ENCODE measurements around the gene ERMARD. TPM values are rescaled to one million over a fixed set of nuclear protein-coding genes. Genes with fewer than 3 reads are reported as not detected.

The ERMARD gene
- total RNA-seq, 1 donor from 2014 or later: 24.8 TPM

GRCh38 chr6:169794317-169795055 lies 43.1 kb downstream of the ERMARD start:
- no peak for TF ChIP-seq CTCF (IDR thresholded peaks at IDR 0.05; ENCODE audit: unreplicated experiment)
- H3K36me3 Mint-ChIP-seq (ENCODE audit: low read depth, unreplicated experiment): no peaks in the 10 kb centered on the region
- no peak overlapping the region for H3K27ac Mint-ChIP-seq (ENCODE audit: unreplicated experiment)
- H3K4me3 Mint-ChIP-seq (ENCODE audit: unreplicated experiment): no peak overlapping the region
- no peak for DNase-seq (ENCODE audit: low spot score)
- H3K4me1 Mint-ChIP-seq (ENCODE audit: unreplicated experiment): no peaks in the 10 kb centered on the region
- H3K27me3 Mint-ChIP-seq (ENCODE audit: unreplicated experiment): peaks cover 1% of the 10 kb centered on the region
- no peaks in the 10 kb centered on the region for H3K9me3 Mint-ChIP-seq (ENCODE audit: unreplicated experiment)

GRCh38 chr6:169795196-169795595 lies 43.8 kb downstream of the ERMARD start:
- Mint-ChIP-seq H3K4me1 (ENCODE audit: unreplicated experiment) (no peaks in the 10 kb centered on the region), H3K27ac (ENCODE audit: unreplicated experiment) (no peak overlapping the region), H3K9me3 (ENCODE audit: unreplicated experiment) (no peaks in the 10 kb centered on the region), H3K36me3 (ENCODE audit: low read depth, unreplicated experiment) (no peaks in the 10 kb centered on the region), H3K27me3 (ENCODE audit: unreplicated experiment) (peaks cover 1% of the 10 kb centered on the region), H3K4me3 (ENCODE audit: unreplicated experiment) (no peak overlapping the region)
- no peak for DNase-seq (ENCODE audit: low spot score)
- no peak for TF ChIP-seq CTCF (IDR thresholded peaks at IDR 0.05; ENCODE audit: unreplicated experiment)

- Mint-ChIP-seq H3K4me1 (ENCODE audit: unreplicated experiment) (no peaks in the 10 kb centered on the region), H3K36me3 (ENCODE audit: low read depth, unreplicated experiment) (no peaks in the 10 kb centered on the region), H3K4me3 (ENCODE audit: unreplicated experiment) (no peak overlapping the region), H3K27me3 (ENCODE audit: unreplicated experiment) (peaks cover 1% of the 10 kb centered on the region), H3K27ac (ENCODE audit: unreplicated experiment) (no peak overlapping the region), H3K9me3 (ENCODE audit: unreplicated experiment) (no peaks in the 10 kb centered on the region)
- no peak for TF ChIP-seq CTCF (IDR thresholded peaks at IDR 0.05; ENCODE audit: unreplicated experiment)
- no peak for DNase-seq (ENCODE audit: low spot score)
These were observed 47.5 kb downstream of the ERMARD start for GRCh38 chr6:169798764-169799473.

- Mint-ChIP-seq H3K4me3 (ENCODE audit: unreplicated experiment) (no peak overlapping the region), H3K4me1 (ENCODE audit: unreplicated experiment) (no peaks in the 10 kb centered on the region), H3K36me3 (ENCODE audit: low read depth, unreplicated experiment) (no peaks in the 10 kb centered on the region), H3K27ac (ENCODE audit: unreplicated experiment) (no peak overlapping the region), H3K9me3 (ENCODE audit: unreplicated experiment) (no peaks in the 10 kb centered on the region), H3K27me3 (ENCODE audit: unreplicated experiment) (peaks cover 5% of the 10 kb centered on the region)
- TF ChIP-seq CTCF (IDR thresholded peaks at IDR 0.05; ENCODE audit: unreplicated experiment): no peak
- DNase-seq (ENCODE audit: low spot score): no peak
These were observed 48.1 kb downstream of the ERMARD start for GRCh38 chr6:169799474-169799926.

- Mint-ChIP-seq H3K36me3 (ENCODE audit: low read depth, unreplicated experiment) (no peaks in the 10 kb centered on the region), H3K4me3 (ENCODE audit: unreplicated experiment) (no peak overlapping the region), H3K27me3 (ENCODE audit: unreplicated experiment) (peaks cover 11% of the 10 kb centered on the region), H3K9me3 (ENCODE audit: unreplicated experiment) (no peaks in the 10 kb centered on the region), H3K27ac (ENCODE audit: unreplicated experiment) (no peak overlapping the region), H3K4me1 (ENCODE audit: unreplicated experiment) (no peaks in the 10 kb centered on the region)
- TF ChIP-seq CTCF (IDR thresholded peaks at IDR 0.05; ENCODE audit: unreplicated experiment): no peak
- no peak for DNase-seq (ENCODE audit: low spot score)
These were observed 48.8 kb downstream of the ERMARD start for GRCh38 chr6:169800116-169800667.

Data from endothelial cell (in vitro differentiated cells).